LNCaP clone FGC (cell line): ENCODE data around the gene VPS54.

ENCODE experiments used
- DNase-seq: peaks from one replicate; pipeline ENCODE4 v3.0.0-alpha.2; 2011; ENCODE audit warnings: low read depth
- H3K4me3 ChIP-seq: 2 replicates; pipeline ENCODE4 v1.5.1; 2011; ENCODE audit warnings: mild to moderate bottlenecking, low read depth, low read length, control low read depth
- TF ChIP-seq, protein P1 (sequence below): IDR thresholded peaks from 2 replicates; pipeline ENCODE4 v1.5.1; 2012; ENCODE audit warnings: mild to moderate bottlenecking; ENCODE audit not compliant: control insufficient read depth, insufficient read depth; ENCODE audit errors: extremely low read depth

The VPS54 gene

DNA sequence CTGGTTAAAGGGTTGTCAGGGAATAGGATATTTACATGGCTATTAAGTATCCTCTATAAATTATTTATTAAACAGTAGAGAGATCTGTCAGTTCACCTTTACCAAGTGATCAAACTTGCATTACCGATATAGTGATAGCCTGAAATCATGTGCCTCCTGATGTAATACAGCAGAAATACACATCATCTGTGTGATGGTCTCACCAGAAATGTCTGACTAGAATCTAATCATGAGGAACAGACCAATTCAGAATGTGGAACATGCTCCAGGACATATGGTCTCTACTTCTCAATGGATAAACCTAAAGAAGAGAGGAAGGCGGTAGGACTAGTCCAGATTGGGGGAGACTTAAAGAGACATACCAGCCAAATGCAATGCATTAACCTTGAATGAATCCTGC lies 6.2 kb downstream of the VPS54 start:
- no peak for DNase-seq
- no peak overlapping the region for H3K4me3 ChIP-seq
- TF ChIP-seq, protein P1, sequence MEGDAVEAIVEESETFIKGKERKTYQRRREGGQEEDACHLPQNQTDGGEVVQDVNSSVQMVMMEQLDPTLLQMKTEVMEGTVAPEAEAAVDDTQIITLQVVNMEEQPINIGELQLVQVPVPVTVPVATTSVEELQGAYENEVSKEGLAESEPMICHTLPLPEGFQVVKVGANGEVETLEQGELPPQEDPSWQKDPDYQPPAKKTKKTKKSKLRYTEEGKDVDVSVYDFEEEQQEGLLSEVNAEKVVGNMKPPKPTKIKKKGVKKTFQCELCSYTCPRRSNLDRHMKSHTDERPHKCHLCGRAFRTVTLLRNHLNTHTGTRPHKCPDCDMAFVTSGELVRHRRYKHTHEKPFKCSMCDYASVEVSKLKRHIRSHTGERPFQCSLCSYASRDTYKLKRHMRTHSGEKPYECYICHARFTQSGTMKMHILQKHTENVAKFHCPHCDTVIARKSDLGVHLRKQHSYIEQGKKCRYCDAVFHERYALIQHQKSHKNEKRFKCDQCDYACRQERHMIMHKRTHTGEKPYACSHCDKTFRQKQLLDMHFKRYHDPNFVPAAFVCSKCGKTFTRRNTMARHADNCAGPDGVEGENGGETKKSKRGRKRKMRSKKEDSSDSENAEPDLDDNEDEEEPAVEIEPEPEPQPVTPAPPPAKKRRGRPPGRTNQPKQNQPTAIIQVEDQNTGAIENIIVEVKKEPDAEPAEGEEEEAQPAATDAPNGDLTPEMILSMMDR = no peak

DNA sequence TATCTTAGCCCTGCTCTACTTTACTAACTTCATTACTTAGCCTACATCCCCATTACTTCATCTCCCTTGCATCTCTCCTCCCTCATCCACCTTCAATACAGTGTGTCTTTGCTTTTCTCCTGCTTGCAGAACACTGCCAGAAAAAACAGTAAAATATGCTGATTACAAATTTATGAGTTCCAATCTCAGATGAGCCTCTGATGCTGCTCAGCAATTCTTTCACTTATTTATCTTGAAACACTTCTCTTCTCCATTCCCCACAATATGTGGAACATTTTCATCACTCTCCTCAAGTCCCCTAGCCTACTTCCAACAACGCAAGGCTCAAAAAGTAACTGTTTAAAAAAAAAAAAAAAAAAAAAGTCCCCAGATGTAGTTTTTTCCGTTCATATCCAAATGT lies 7.1 kb downstream of the VPS54 start:
- TF ChIP-seq, protein P1 = no peak
- DNase-seq = no peak
- no peak overlapping the region for H3K4me3 ChIP-seq

DNA sequence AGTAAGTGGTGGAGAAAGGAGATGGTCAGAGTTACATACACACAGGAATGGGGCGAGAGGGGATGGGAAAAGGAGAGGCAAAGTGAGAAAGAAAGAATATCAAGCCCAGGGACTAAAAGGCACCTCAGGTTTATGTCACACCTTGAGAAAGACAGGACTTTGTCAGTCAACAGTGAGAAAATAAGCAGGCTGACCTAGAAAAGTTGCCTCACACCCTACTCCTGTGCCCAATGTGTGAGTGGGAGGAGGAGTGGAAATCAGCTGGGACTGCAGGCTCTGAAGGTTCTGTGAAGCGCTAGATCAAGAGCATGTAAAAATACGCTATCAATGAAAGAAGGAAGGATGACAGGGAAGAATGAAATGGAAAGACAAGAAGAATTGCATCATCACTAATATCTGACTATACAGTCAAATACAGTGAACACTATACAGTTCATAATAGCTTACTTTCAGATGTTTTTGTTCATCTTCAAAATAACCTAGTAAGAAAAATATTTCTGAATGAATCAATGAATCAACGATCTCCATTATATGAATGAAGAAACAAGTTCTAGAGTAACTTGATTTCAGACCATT lies 10.7 kb downstream of the VPS54 start:
- DNase-seq = no peak

DNA sequence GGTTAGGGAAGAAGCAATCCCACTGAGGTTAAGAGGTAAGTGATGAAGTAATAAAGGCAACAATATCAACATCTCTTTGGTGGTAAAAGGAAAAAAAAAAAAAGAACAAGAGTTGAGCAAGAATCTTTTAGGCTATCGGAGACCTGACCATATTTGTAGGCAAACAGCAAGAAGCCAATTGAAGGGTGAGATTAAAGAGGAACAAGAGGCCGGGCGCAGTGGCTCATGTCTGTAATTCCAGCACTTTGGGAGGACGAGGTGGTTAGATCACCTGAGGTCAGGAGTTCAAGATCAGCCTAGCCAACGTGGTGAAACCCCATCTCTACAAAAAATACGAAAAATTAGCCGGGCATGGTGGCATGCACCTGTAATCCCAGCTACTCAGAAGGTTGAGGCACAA lies 11.3 kb downstream of the VPS54 start:
- TF ChIP-seq, protein P1 = no peak
- no peak overlapping the region for H3K4me3 ChIP-seq
- no peak for DNase-seq

More for the DNA sequence above, 10.7 kb downstream of the VPS54 start:
- no peak overlapping the region for H3K4me3 ChIP-seq
- TF ChIP-seq, protein P1 = no peak

DNA sequence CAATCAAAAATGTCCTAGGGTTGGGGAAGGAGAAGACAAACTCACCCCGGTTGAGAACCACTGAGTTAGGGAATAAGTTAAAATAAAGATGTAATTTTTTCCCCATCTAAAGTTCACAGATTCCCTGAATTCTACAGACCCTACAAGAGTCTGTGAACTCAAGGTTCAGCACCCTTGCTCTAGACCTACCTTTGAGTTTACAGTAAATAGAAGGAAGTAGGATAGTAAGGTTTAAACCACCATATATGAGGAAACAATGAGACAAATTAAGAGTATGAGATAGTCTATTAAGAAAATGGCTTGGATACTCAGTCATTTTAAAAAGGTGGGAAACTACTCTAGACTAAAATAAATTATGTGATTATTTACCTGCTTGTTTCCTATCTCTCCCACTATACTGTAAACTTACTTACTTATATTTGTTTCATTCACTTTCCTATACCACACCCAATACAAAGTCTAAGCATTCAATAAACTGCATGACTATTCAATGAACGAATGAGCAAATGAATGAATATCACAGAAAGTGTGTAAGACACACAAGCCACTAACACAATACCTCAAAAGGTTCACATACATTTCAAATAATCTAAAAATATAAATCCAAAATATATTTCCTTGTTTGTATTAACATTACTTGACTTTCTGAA lies 13.4 kb downstream of the VPS54 start:
- DNase-seq = no peak
- TF ChIP-seq, protein P1 = no peak
- no peak overlapping the region for H3K4me3 ChIP-seq

DNA sequence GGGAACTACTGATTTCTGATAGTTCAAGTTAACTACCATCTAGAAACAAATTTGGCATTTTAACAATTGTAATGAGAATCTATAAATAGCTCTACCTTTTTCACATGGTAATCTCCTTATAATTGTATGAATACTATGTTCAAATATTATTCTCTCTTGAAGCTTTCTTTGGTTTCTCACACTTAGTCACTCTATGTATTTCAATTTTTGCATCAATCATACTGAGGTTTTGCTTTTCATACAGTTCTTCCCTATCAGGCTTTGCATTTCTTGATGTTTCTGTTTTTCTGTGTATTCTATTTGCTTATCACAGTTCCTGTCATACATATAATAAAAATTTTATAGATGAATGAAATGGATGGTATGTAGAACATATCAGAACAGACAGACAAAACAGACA lies 16.0 kb downstream of the VPS54 start:
- TF ChIP-seq, protein P1 = no peak
- DNase-seq = no peak
- H3K4me3 ChIP-seq = no peak overlapping the region
